Iris pigment epithelial cell (primary cell): ENCODE data around the gene IKZF1.
A peak's percentile ranks its signal among the peaks of the same experiment; 100 is the strongest.
"Not testable (repeated sequence)": the region's sequence is repeated elsewhere in the genome, so short reads cannot be mapped to it uniquely, and the experiment has no call there.

Source experiments
- DNase-seq: peaks from one replicate; pipeline ENCODE4 v3.0.0-alpha.2; 2011; ENCODE audit warnings: low read depth

IKZF1 gene

GRCh38 chr7:50334341-50334994 lies 30.0 kb downstream of the IKZF1 start:
- no peak for DNase-seq

GRCh38 chr7:50335230-50335794 lies 30.8 kb downstream of the IKZF1 start:
- DNase-seq: no peak

- no peak for DNase-seq
These were observed 31.6 kb downstream of the IKZF1 start for GRCh38 chr7:50335795-50336754.

GRCh38 chr7:50336894-50337703 lies 32.6 kb downstream of the IKZF1 start:
- no peak for DNase-seq

- DNase-seq: not testable (repeated sequence)
These were observed 35.0 kb downstream of the IKZF1 start for GRCh38 chr7:50339472-50339871.

GRCh38 chr7:50339990-50340500 lies 35.5 kb downstream of the IKZF1 start:
- DNase-seq: no peak

- DNase-seq: no peak
These were observed 37.2 kb downstream of the IKZF1 start for GRCh38 chr7:50341724-50342123.

- DNase-seq: peak; percentile 9
These were observed 38.1 kb downstream of the IKZF1 start for GRCh38 chr7:50342616-50343114.

GRCh38 chr7:50346545-50347497 lies 42.3 kb downstream of the IKZF1 start:
- no peak for DNase-seq

GRCh38 chr7:50347693-50348092 lies 43.2 kb downstream of the IKZF1 start:
- no peak for DNase-seq

- DNase-seq: no peak
These were observed 44.1 kb downstream of the IKZF1 start for GRCh38 chr7:50348469-50349162.

- no peak for DNase-seq
These were observed 44.9 kb downstream of the IKZF1 start for GRCh38 chr7:50349399-50349798.

- DNase-seq: no peak
These were observed 45.7 kb downstream of the IKZF1 start for GRCh38 chr7:50349963-50350944.

GRCh38 chr7:50351267-50351666 lies 46.8 kb downstream of the IKZF1 start:
- DNase-seq: no peak

- DNase-seq: no peak
These were observed 47.8 kb downstream of the IKZF1 start for GRCh38 chr7:50352282-50352681.

- no peak for DNase-seq
These were observed 48.2 kb downstream of the IKZF1 start for GRCh38 chr7:50352751-50353150.

GRCh38 chr7:50353201-50353600 lies 48.7 kb downstream of the IKZF1 start:
- no peak for DNase-seq

GRCh38 chr7:50353894-50354595 lies 49.5 kb downstream of the IKZF1 start:
- DNase-seq: no peak
